ENCODE results near the gene SCN9A. TPM values are rescaled to one million over a fixed set of nuclear protein-coding genes. Genes with fewer than 3 reads are reported as not detected.

The SCN9A gene
- total and polyA plus RNA-seq, 2 of the 4 experiments (the other 2 are of a cell fraction), result 40.1 to 135 TPM

DNA sequence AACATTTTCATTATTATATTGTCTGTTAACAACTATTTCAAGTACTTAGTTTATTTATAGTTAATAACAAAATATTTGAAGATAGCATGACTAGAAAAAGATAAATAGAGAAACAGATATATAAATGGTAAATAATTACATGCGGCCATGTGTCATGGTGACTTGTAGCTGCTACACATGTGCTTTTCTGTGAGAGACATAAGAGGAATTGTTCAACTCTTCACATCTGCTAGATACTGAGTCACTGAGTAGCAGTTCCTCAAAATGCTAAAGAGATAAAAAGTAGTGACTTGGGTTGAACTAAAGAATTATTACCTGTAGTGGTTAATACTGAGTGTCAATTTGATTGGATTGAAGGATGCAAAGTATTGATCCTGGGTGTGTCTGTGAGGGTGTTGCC lies 37.5 kb upstream of the SCN9A start:
- H2BK120ac ChIP-seq (ENCODE audit: low read depth, low read length), result no peak overlapping the region
- H3K79me1 ChIP-seq (ENCODE audit: low read depth in 1 of 2, low read length in 2 of 2), result no peaks in the 10 kb centered on the region
- H2AK9ac ChIP-seq (replicated peaks; ENCODE audit: low read depth, low read length, poor library complexity), result no peak overlapping the region
- no peak overlapping the region for H2BK20ac ChIP-seq (ENCODE audit: low read depth, low read length)
- no peak overlapping the region for H3K14ac ChIP-seq (replicated peaks; ENCODE audit: low read depth, low read length)
- no peak overlapping the region for H2AFZ ChIP-seq (replicated peaks; ENCODE audit: low read length, poor library complexity)
- H4K5ac ChIP-seq (ENCODE audit: low read depth, low read length), result no peak overlapping the region
- no peak for TF ChIP-seq FOS (IDR thresholded peaks at IDR 0.05; ENCODE audit: low read depth, low read length)
- TF ChIP-seq NFE2L2 (IDR thresholded peaks at IDR 0.05; ENCODE audit: low read depth, low read length), result no peak
- TF ChIP-seq SMC3 (IDR thresholded peaks at IDR 0.05; ENCODE audit: low read depth, low read length), result no peak
- H3K56ac ChIP-seq (ENCODE audit: extremely low read depth, insufficient read depth, low read length), result no peak overlapping the region
- WGBS, 2 experiments (ENCODE audit: extremely low coverage in 2 of 2, insufficient read length in 1 of 2), result no CpG with 5 or more reads among the region's 1 CpG
- no peak overlapping the region for H3K4ac ChIP-seq (ENCODE audit: low read depth, low read length)
- H3K9me1 ChIP-seq (ENCODE audit: insufficient read depth, low read length), result peaks cover 2% of the 10 kb centered on the region; the same call in 1 of the 2 replicates
- ATAC-seq (ENCODE audit: low read depth) (no peak), DNase-seq (peak; percentile 69)
- H3K18ac ChIP-seq (ENCODE audit: low read depth, low read length), result no peak overlapping the region
- H4K8ac ChIP-seq (ENCODE audit: low read depth in 2 of 2, low read length in 2 of 2), result no peak overlapping the region
- no peak overlapping the region for H2BK15ac ChIP-seq (ENCODE audit: low read depth, low read length)
- no peaks in the 10 kb centered on the region for H3K9me3 ChIP-seq (ENCODE audit: control insufficient read depth, insufficient read depth, low read length)
- H2BK5ac ChIP-seq (ENCODE audit: low read depth, low read length, poor library complexity, severe bottlenecking), result peak overlapping the region; percentile 50
- no peaks in the 10 kb centered on the region for H3K27me3 ChIP-seq (ENCODE audit: control insufficient read depth, insufficient read depth, low read length)
- H3K4me2 ChIP-seq (ENCODE audit: low read depth, low read length), result no peak overlapping the region
- H3K9ac ChIP-seq (ENCODE audit: low read depth, low read length), result no peak overlapping the region
- H3K27ac ChIP-seq (ENCODE audit: insufficient read depth, low read length), result no peak overlapping the region
- H2AK5ac ChIP-seq (ENCODE audit: low read depth, low read length), result no peak overlapping the region
- ChIA-PET CTCF (no interaction called here), POLR2A (ENCODE audit: unreplicated experiment) (no interaction called here)
- dilution Hi-C loops (cut with HindIII; ENCODE audit: low sequenced_read_pairs, unreplicated experiment), result no loop called here
- H3K36me3 ChIP-seq (ENCODE audit: control insufficient read depth, insufficient read depth, low read length), result no peaks in the 10 kb centered on the region
- no TSS peak for BruUV-seq (replicated peaks)
- H4K20me1 ChIP-seq (ENCODE audit: insufficient read depth, low read length), result no peaks in the 10 kb centered on the region
- no peak overlapping the region for H3K4me3 ChIP-seq (ENCODE audit: insufficient read depth, low read depth, low read length)
- no peak overlapping the region for H3K23ac ChIP-seq (ENCODE audit: low read depth, low read length)
- in situ Hi-C loops (cut with MboI; ENCODE audit: low sequenced_read_pairs), result loop anchor here (25.0 kb wide), 1 partner anchor 451 kb away; the partner anchor contains the start of gene TTC21B
- intact Hi-C loops (cut with micrococcal nuclease), result loop anchor here (5.0 kb wide), 1 partner anchor 36 kb away; the partner anchor contains the start of gene SCN9A
- no peak overlapping the region for H4K91ac ChIP-seq (ENCODE audit: insufficient read depth, low read depth, low read length)
- peaks cover 4% of the 10 kb centered on the region for H3K4me1 ChIP-seq (ENCODE audit: control insufficient read depth, insufficient read depth, low read length)
